HG03442 (cell line): ENCODE data around the gene CHD5.
"Not testable (repeated sequence)": the region's sequence is repeated elsewhere in the genome, so short reads cannot be mapped to it uniquely, and the experiment has no call there.

Source experiments
- ATAC-seq: cut with Tn5 transposase; IDR thresholded peaks from one replicate; pipeline ENCODE4 v1.9.1; 2021; ENCODE audit warnings: mild to moderate bottlenecking, moderate library complexity; ENCODE audit not compliant: unreplicated experiment

CHD5 gene

GRCh38 chr1:6180268-6180706 lies at the start of gene CHD5:
CHD5 (minus strand) TSS chr1:6180321; CDS start chr1:6180023, 298 bp downstream.
- ATAC-seq = no peak

GRCh38 chr1:6225651-6226050 lies 45.5 kb upstream of the CHD5 start:
- ATAC-seq = no peak

DNA sequence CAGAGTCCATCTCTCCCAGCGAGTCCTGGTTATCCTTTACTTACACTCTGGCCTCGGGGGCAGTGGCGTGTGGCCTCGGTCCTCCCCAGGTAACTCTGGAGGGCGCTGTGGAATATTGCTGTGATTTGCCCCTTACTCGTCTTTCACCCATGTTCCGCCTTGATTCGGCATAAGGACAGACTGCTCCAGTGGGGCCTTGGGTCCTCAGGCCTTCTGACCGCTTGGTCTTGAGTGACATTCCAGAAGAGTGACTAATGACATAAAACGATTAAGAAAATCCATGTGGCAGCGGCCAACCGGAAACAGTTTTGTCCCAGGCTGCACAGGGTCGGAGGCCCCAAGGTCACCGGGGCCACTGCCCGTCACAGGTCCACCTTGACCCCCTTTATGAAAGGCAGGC lies 44.6 kb upstream of the CHD5 start:
- no peak for ATAC-seq

DNA sequence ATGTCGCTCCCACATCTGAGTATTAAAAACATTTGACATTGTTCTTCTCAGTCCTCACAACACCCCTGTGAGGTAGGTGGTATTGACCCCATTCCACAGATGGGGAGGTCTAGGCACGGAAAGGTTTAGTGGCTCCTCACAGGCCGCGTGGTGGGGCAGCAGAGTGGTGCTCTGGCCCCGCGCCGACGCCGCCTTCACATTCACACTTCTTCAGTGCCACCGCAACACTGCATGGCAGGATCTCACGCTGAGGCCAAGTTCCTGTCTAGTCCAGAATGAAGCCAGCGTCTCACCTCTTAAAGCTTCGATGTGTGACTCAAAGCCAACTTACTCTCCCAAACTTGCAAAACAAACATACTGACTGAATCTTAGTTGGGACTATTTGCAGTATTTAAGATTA lies 43.5 kb upstream of the CHD5 start:
- no peak for ATAC-seq

DNA sequence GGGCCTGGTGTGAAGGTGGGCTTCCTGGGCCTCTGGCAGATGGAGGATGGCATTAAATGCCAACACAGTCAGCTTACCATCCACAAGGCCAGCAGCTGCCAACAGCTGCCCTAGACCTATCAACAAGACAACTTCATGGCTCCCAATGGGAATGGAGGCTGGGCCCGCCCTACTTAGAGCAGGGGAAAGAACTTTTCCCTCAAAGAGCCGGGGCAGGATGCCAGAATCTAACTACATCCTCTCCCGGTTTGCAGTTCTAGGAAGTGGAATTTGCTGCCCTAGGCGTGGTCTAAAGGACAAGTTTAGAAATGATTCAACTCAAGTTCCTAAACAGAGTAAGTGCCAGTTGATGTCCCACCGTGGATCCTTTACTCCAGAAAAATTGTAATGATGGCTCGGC lies 42.5 kb upstream of the CHD5 start:
- no peak for ATAC-seq

- ATAC-seq = no peak
Measured at GRCh38 chr1:6221210-6221784, 41.2 kb upstream of the CHD5 start.

GRCh38 chr1:6220236-6220635 lies 40.1 kb upstream of the CHD5 start:
- no peak for ATAC-seq

DNA sequence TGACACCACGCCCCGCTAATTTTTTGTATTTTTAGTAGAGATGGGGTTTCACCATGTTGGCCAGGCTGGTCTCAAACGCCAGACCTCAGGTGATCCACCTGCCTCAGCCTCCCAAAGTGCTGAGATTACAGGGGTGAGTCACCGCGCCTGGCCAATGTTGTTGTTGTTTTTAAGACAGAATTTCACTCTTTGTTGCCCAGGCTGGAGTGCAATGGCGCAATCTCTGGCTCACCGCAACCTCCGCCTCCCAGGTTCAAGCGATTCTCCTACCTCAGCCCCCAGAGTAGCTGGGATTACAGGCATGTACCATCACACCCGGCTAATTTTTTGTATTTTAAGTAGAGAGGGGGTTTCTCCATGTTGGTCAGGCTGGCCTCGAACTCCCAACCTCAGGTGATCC lies 39.5 kb upstream of the CHD5 start:
- ATAC-seq = not testable (repeated sequence)

DNA sequence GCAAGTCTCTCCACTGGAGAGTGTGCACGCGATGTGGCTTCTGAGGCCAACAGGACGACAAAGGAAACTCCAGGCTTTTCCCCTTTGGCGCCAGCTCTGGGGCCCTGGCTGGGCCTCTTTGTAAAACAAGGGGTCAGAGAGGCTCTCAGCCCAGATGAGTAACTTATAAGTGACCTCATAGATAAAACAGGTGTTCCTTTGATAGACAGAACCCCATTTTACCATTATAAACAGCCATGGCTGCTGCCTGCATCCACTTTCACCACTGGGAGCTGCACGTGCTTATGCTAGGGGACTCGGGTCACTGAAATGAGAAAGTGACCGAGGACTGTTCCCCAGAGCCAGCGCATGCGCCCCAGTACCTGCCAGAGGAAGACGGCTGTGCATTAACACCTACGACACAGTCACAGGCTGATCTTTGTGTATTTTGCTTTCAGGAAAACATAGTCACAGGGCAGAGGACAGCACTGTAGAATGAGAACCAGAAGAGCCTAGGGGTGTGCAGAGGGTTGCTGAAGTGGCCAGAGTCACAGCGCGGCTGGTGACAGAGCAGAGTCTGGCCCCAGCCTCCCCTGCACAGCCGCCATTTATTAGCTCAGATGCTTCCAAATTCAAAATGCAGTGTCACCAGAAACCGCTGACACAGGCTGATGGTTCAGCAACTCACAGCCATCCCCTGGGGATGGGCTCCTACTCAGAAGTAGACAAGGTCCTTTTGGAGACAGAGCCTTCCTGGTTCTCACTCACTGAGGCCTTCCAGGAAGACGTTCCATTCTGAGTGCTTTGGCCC lies 38.4 kb upstream of the CHD5 start:
- no peak for ATAC-seq

- ATAC-seq = no peak
Measured at GRCh38 chr1:6212193-6212959, 32.3 kb upstream of the CHD5 start.

DNA sequence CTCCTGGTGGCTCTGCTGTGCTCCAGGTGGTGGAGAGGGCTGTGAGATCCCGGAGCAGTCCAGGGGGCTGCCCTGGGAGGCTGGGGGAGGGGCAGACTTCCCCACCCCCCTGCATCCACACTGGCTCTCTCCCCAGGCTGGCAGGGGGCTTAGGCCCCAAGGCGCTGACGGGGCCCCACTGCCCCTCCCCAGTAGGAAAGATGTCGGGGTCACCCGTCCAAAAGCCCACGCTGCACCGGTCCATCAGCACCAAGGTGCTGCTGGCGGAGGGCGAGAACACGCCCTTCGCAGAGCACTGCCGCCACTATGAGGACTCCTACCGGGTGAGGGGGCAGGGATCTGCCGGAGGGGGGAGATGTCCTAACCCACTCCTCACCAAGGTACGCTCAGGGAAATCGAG lies 31.6 kb upstream of the CHD5 start:
- no peak for ATAC-seq

DNA sequence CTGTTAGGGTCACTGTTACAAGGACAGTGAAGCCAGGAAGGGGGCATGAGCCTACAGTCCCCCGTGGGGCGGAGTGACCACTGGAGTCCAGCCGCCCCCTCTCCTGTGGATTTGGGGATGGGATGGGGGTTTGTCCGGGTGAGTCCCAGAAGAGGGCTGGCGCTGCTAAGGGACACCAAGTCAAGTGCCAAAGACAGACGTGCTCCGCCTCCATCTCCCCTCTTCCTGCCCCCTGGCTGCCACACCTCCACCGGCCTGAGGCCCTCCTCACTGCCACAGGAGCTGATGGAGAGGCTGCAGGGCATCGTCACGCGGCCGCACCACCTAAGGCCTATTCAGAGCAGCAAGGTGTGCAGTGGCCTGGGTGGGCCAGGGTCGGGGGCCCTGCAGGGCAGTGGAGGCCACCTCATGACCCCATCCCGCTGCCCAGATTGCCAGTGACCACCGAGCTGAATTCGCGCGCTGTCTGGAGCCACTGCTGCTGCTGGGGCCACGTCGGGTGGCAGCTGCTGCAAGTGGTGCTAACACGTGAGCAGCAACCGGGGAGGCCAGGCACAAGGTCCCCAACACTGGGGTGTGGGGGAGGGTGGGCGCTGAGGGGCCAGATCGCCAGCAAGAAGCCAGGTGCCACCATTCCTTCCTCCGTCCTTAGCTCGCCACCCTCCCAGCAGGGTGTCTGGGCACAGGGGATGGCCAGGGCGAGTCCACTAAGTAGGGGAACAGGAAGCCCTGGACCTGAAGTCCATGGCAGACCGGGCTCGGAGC lies 30.7 kb upstream of the CHD5 start:
- ATAC-seq = no peak

DNA sequence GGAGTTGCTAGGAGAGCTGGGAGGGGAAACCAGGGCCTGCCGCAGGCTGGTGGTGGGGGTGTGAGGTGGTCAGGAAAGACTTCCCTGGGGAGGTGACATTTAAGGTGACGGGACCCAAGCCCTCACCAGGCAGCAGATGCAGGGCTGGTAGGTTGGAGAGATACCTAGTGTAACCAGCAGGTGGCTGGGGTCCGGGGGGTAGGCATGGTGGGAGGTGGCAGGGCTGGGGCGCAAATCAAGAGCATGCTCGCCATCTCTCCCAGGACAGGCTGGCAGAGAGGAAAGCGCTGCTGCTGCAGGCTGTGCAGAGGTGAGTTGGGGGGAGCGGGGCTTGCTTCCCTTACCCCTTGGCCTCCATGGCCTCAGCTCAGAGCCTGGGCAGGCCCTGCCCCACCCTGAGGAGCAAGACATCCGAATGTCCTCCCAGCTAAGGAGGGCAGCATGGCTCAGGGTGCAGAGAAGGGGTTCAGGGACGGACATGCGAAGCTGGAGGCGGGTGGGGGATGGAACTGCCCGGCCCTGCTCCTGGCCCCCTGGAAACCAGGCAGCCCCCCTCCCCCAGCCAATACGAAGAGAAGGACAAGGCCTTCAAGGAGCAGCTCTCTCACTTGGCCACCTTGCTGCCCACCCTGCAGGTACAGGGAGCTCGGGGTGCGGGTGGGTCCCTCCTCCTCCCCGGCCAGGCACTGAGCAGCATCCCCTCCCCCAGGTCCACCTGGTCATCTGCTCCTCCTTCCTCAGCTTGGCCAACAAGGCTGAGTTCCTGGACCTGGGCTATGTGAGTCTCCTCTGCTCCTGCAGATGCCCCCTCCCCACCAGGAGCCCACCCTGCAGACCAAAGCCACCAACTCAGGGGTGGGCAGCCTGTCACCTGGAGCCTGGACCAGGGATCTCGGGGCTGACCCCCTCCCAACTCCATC lies 29.8 kb upstream of the CHD5 start:
- ATAC-seq = no peak

DNA sequence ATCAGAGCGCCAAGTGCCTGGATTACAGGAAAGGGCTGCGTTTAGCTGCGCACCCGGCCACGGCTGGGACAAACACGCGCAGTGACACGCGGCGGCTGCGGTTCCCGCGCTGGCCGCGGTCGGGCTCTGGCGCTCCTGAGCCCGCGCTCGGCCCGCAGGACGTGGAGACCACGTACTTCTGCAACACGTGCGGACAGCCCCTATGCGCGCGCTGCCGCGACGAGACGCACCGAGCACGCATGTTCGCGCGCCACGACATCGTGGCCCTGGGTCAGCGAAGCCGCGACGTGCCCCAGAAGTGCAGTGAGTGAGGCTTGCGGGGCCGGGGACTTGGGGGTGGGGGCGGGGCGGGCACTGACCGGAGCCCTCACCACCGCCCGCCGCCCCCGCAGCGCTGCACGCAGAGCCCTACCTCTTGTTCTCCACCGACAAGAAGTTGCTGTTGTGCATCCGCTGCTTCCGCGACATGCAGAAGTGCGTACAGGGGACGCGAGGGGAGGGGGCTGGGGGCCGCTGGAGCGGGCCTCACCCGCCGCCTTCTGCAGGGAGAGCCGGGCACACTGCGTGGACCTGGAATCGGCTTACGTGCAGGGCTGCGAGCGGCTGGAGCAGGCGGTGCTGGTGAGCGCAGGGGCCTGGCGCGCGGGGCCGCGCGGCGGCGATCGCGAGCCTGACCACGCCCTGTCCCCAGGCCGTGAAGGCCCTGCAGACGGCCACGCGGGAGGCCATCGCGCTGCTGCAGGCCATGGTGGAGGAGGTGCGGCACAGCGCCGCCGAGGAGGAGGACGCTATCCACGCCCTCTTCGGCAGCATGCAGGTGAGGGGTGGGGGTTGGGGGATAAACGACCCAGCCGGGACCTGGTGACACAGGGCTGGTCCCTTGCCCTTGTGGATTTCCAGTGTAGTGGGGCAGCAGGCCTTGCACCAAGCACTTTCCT lies 28.9 kb upstream of the CHD5 start:
- no peak for ATAC-seq

DNA sequence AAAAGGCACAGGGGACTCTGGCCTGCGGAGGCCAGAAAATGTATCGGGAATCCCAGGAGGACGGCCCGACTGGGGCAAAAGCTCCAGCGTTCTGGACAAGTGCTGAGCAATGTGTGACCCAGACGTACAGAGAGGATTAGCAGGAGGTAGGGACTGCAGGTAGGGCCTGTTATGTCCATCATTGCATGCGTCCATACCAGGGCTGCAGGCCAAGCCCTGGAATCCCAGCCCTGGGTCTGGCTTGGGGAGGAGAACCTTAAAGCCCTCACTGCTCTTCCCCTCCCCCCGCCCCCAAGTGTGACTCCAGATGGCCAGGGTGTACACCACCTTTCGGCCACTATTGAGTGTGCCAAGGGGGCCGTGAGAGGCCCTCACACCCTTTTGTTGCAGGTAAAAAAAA lies 27.8 kb upstream of the CHD5 start:
- no peak for ATAC-seq

- no peak for ATAC-seq
Measured at GRCh38 chr1:6207075-6207885, 27.2 kb upstream of the CHD5 start.

- no peak for ATAC-seq
Measured at GRCh38 chr1:6206520-6206855, 26.4 kb upstream of the CHD5 start.

GRCh38 chr1:6205849-6206519 lies 25.9 kb upstream of the CHD5 start, which contains the start of gene RNF207:
RNF207 (plus strand) TSS chr1:6206119; CDS start chr1:6206536, 417 bp downstream.
- peak; percentile 49 for ATAC-seq
